ENCODE data around the gene DNAJB1.
"Not testable (repeated sequence)": the region's sequence is repeated elsewhere in the genome, so short reads cannot be mapped to it uniquely, and the experiment has no call there.

The DNAJB1 gene

GRCh38 chr19:14520543-14520942 is 2.3 kb upstream of the DNAJB1 start:
- DNase-seq (ENCODE audit: low spot score), result no peak

GRCh38 chr19:14519860-14520407 is 1.7 kb upstream of the DNAJB1 start:
- no peak for DNase-seq (ENCODE audit: low spot score)

GRCh38 chr19:14519245-14519859 is 1.2 kb upstream of the DNAJB1 start:
- no peak for DNase-seq (ENCODE audit: low spot score)

- DNase-seq (ENCODE audit: low spot score), result no peak
Measured at GRCh38 chr19:14517446-14517839, 754 bp downstream of the DNAJB1 start.

GRCh38 chr19:14516746-14517438 is 1.3 kb downstream of the DNAJB1 start:
- no peak for DNase-seq (ENCODE audit: low spot score)

- DNase-seq (ENCODE audit: low spot score), result no peak
Measured at GRCh38 chr19:14516048-14516534, 2.1 kb downstream of the DNAJB1 start.

GRCh38 chr19:14515501-14516047 is 2.6 kb downstream of the DNAJB1 start:
- no peak for DNase-seq (ENCODE audit: low spot score)

GRCh38 chr19:14514215-14514863 is 3.9 kb downstream of the DNAJB1 start:
- no peak for DNase-seq (ENCODE audit: low spot score)

GRCh38 chr19:14512406-14512961 is 5.7 kb downstream of the DNAJB1 start:
- no peak for DNase-seq (ENCODE audit: low spot score)

GRCh38 chr19:14511229-14511593 is 7.0 kb downstream of the DNAJB1 start:
- no peak for DNase-seq (ENCODE audit: low spot score)

- DNase-seq (ENCODE audit: low spot score), result no peak
Measured at GRCh38 chr19:14510311-14511228, 7.6 kb downstream of the DNAJB1 start.

- no peak for DNase-seq (ENCODE audit: low spot score)
Measured at GRCh38 chr19:14507704-14508542, 10.3 kb downstream of the DNAJB1 start.

GRCh38 chr19:14505488-14506239 is 12.5 kb downstream of the DNAJB1 start:
- DNase-seq (ENCODE audit: low spot score), result peak; percentile 92

GRCh38 chr19:14504575-14504974 is 13.6 kb downstream of the DNAJB1 start:
- not testable (repeated sequence) for DNase-seq (ENCODE audit: low spot score)

GRCh38 chr19:14503285-14503684 is 14.9 kb downstream of the DNAJB1 start:
- DNase-seq (ENCODE audit: low spot score), result no peak

- DNase-seq (ENCODE audit: low spot score), result no peak
Measured at GRCh38 chr19:14502334-14503092, 15.7 kb downstream of the DNAJB1 start.

- peak; percentile 29 for DNase-seq (ENCODE audit: low spot score)
Measured at GRCh38 chr19:14497228-14497921, 20.8 kb downstream of the DNAJB1 start.

GRCh38 chr19:14496834-14497227 is 21.4 kb downstream of the DNAJB1 start:
- no peak for DNase-seq (ENCODE audit: low spot score)
